K562 (cell line): ENCODE data around the gene ATP5MK. TPM values are rescaled to one million over a fixed set of nuclear protein-coding genes. Genes with fewer than 3 reads are reported as not detected.

ENCODE experiments used
- ATAC-seq: fragments of 200-7000 bp; cut with Tn5 transposase; 3 replicates; pipeline ENCODE4 v1.9.1; 2020; ENCODE audit warnings: moderate library complexity
- BruUV-seq: library from RNA; stranded (reverse); fragments of 400-500 nt; replicated peaks from 2 replicates; lab custom pipeline; 2021; lab: Mats Ljungman, UMichigan
- CTCF ChIA-PET: fragments of 300-600 bp; formaldehyde crosslinking; extraction: SDS; loops from one replicate; lab custom pipeline; 2021; ENCODE audit warnings: low intra/inter-chr PET ratio; lab: Yijun Ruan, JAX
- POLR2A ChIA-PET: fragments of 300-600, 350-650 bp; sonication (Branson Sonifier 250); formaldehyde crosslinking; extraction: SDS; loops from one replicate; lab custom pipeline; 2021; ENCODE audit warnings: antibody characterized with exemption, inconsistent platforms; lab: Yijun Ruan, JAX
- DNase-seq, 4 experiments: peaks; one replicate each; pipeline versions ENCODE4 v3.0.0 to v3.0.0-alpha.2; 2011 to 2018; ENCODE audit warnings: low spot score in 3 of 4, mixed read lengths in 3 of 4; ENCODE audit errors: extremely low read depth in 1 of 4
- FAIRE-seq: peaks from 2 replicates; lab custom pipeline; 2011; peaks lifted over from hg19 to GRCh38; lab: Jason Lieb, UNC
- H2AFZ ChIP-seq: 2 replicates; pipeline ENCODE4 v1.6.0; 2011; ENCODE audit warnings: low read depth, low read length, control low read depth, inconsistent platforms
- H3K27ac ChIP-seq: fragments of 200-600 bp; 3 replicates; pipeline ENCODE4 v1.8.0; 2011; ENCODE audit warnings: low read depth, mild to moderate bottlenecking, control low read depth, inconsistent platforms, low read length, moderate library complexity, mixed read lengths; ENCODE audit errors: extremely low read depth
- H3K27me3 ChIP-seq, 2 experiments: fragments of 300-600 bp in 1 of 2; 2 replicates in 1 of 2; 3 replicates in 1 of 2; pipeline versions ENCODE4 v1.6.0 to v1.8.0; 2011; ENCODE audit warnings: inconsistent platforms in 2 of 2, low read length in 2 of 2, mild to moderate bottlenecking in 1 of 2, mixed read lengths in 1 of 2, moderate library complexity in 1 of 2; ENCODE audit not compliant: control insufficient read depth in 2 of 2, insufficient read depth in 2 of 2
- H3K36me3 ChIP-seq: fragments of 300-600 bp; 3 replicates; pipeline ENCODE4 v1.8.0; 2011; ENCODE audit warnings: mild to moderate bottlenecking, low read length, inconsistent platforms; ENCODE audit not compliant: control insufficient read depth, insufficient read depth
- H3K4me1 ChIP-seq, 2 experiments: fragments of 200-600 bp in 1 of 2; replicated peaks in 1 of 2; 2 replicates in 1 of 2; 3 replicates in 1 of 2; pipeline versions ENCODE4 v1.5.1 to v1.8.0; 2011; ENCODE audit warnings: inconsistent platforms in 2 of 2, low read length in 2 of 2, mild to moderate bottlenecking in 1 of 2, mixed read lengths in 1 of 2, moderate library complexity in 1 of 2; ENCODE audit not compliant: control insufficient read depth in 2 of 2, insufficient read depth in 2 of 2
- H3K4me2 ChIP-seq: 2 replicates; pipeline ENCODE4 v1.6.1; 2011; ENCODE audit warnings: low read length, control low read depth, inconsistent platforms, mixed read lengths; ENCODE audit not compliant: insufficient read depth
- H3K4me3 ChIP-seq: fragments of 200-600 bp; sonication (generic), shearing (Covaris generic); 2 replicates; pipeline ENCODE4 v1.5.1; 2016; ENCODE audit warnings: control low read depth, inconsistent platforms
- H3K79me2 ChIP-seq: fragments of 200-600 bp; 3 replicates; pipeline ENCODE4 v1.8.0; 2011; ENCODE audit warnings: low read length, inconsistent platforms; ENCODE audit not compliant: control insufficient read depth, insufficient read depth
- H3K9ac ChIP-seq, 2 experiments: 2 replicates each; pipeline versions ENCODE4 v1.6.0 to v1.6.1; 2011; ENCODE audit warnings: low read depth in 2 of 2, low read length in 2 of 2, control low read depth in 1 of 2, inconsistent platforms in 1 of 2, mild to moderate bottlenecking in 1 of 2, mixed read lengths in 1 of 2; ENCODE audit not compliant: insufficient read depth in 1 of 2
- H3K9me1 ChIP-seq: one replicate; pipeline ENCODE4 v1.6.0; 2011; ENCODE audit warnings: inconsistent platforms, mild to moderate bottlenecking, low read length, moderate library complexity; ENCODE audit not compliant: control insufficient read depth, insufficient read depth
- H3K9me3 ChIP-seq: replicated peaks from 2 replicates; pipeline ENCODE4 v1.5.1; 2011; ENCODE audit warnings: low read depth, low read length, inconsistent platforms; ENCODE audit not compliant: control insufficient read depth, insufficient read depth
- H4K20me1 ChIP-seq: replicated peaks from 2 replicates; pipeline ENCODE4 v1.6.1; 2011; ENCODE audit warnings: low read length, inconsistent platforms, mixed read lengths; ENCODE audit not compliant: control insufficient read depth, insufficient read depth
- CTCF ChIP-seq, 3 experiments: IDR thresholded peaks in 2 of 3; conservative IDR thresholded peaks in 1 of 3; 2 replicates each; pipeline ENCODE4 v1.5.1; 2011 to 2012; ENCODE audit warnings: low read length in 3 of 3, mild to moderate bottlenecking in 3 of 3, control low read depth in 2 of 3, improper control_type of control experiment in 1 of 3, inconsistent platforms in 1 of 3, low read depth in 1 of 3, mixed read lengths in 1 of 3, moderate library complexity in 1 of 3; ENCODE audit not compliant: insufficient read depth in 2 of 3
- HMG20A ChIP-seq: fragments of 450-650 bp; formaldehyde crosslinking; conservative IDR thresholded peaks from 2 replicates; pipeline ENCODE4 v1.4.0; 2020; ENCODE audit warnings: mild to moderate bottlenecking, mixed read lengths
- JUND ChIP-seq, 2 experiments: IDR thresholded peaks; 2 replicates in 1 of 2; 3 replicates in 1 of 2; pipeline ENCODE4 v1.6.1; 2011; ENCODE audit warnings: borderline replicate concordance in 2 of 2, low read depth in 2 of 2, low read length in 2 of 2, improper control_type of control experiment in 1 of 2, missing biosample characterization in 1 of 2, missing genetic modification characterization in 1 of 2, missing genetic modification reagents in 1 of 2
- KAT8 ChIP-seq: fragments of 450-650 bp; IDR thresholded peaks from 2 replicates; pipeline ENCODE4 v1.6.1; 2016; ENCODE audit warnings: low read depth, mild to moderate bottlenecking
- NBN ChIP-seq: fragments of 450-650 bp; IDR thresholded peaks from 2 replicates; pipeline ENCODE4 v1.6.1; 2016; ENCODE audit warnings: low read depth, mild to moderate bottlenecking
- POLR2AphosphoS5 ChIP-seq: IDR thresholded peaks from 2 replicates; pipeline ENCODE4 v1.6.1; 2011; ENCODE audit warnings: mild to moderate bottlenecking, low read depth, low read length, moderate library complexity; ENCODE audit not compliant: control insufficient read depth, insufficient read depth
- POLR3A ChIP-seq: IDR thresholded peaks from 2 replicates; pipeline ENCODE4 v1.6.1; 2011; ENCODE audit warnings: borderline replicate concordance, mild to moderate bottlenecking, moderate library complexity; ENCODE audit not compliant: insufficient read length, insufficient read depth; ENCODE audit errors: extremely low read depth
- PTBP1 ChIP-seq: fragments of 200-400 bp; formaldehyde crosslinking; IDR thresholded peaks from 2 replicates; pipeline ENCODE4 v1.6.1; 2017; ENCODE audit warnings: low read depth, low read length
- RB1 ChIP-seq: fragments of 450-650 bp; IDR thresholded peaks from 2 replicates; pipeline ENCODE4 v1.6.1; 2017; ENCODE audit warnings: low read depth, mild to moderate bottlenecking
- TAF7 ChIP-seq: fragments of 450-650 bp; IDR thresholded peaks from 2 replicates; pipeline ENCODE4 v1.6.1; 2016; ENCODE audit warnings: missing genetic modification characterization, missing compliant biosample characterization
- TFE3 ChIP-seq: fragments of 450-650 bp; formaldehyde crosslinking; IDR thresholded peaks from 2 replicates; pipeline ENCODE4 v1.4.0; 2020; ENCODE audit warnings: mild to moderate bottlenecking, mixed read lengths
- XRCC3 ChIP-seq: fragments of 450-650 bp; IDR thresholded peaks from 2 replicates; pipeline ENCODE4 v1.6.1; 2017; ENCODE audit warnings: mild to moderate bottlenecking, moderate library complexity
- ZNF134 ChIP-seq: fragments of 250-450 bp; sonication (Bioruptor Pico); conservative IDR thresholded peaks from 2 replicates; pipeline ENCODE4 v1.4.0; 2020
- ZNF639 ChIP-seq, 2 experiments: fragments of 200-800 bp in 1 of 2; sonication (Bioruptor generic) in 1 of 2; sonication (generic) in 1 of 2; formaldehyde crosslinking in 1 of 2; IDR thresholded peaks in 1 of 2; conservative IDR thresholded peaks in 1 of 2; 2 replicates each; pipeline versions ENCODE4 v1.5.0 to v1.6.1; 2016 to 2020; ENCODE audit warnings: missing compliant biosample characterization in 1 of 2, missing genetic modification characterization in 1 of 2, missing genetic modification reagents in 1 of 2
- ZSCAN29 ChIP-seq: fragments of 450-650 bp; IDR thresholded peaks from 2 replicates; pipeline ENCODE4 v1.6.1; 2017
- WGBS: fragments of 100-300 bp; shearing (Covaris generic); methylation state at CpG from one replicate; pipeline ENCODE4 v1.1.6; 2016; ENCODE audit warnings: low coverage, mixed read lengths; ENCODE audit not compliant: insufficient coverage; ENCODE audit errors: missing lambda C conversion rate; 5-methylcytosine and 5-hydroxymethylcytosine counted together
- in situ Hi-C: fragments of 300-500 bp; cut with MboI; formaldehyde crosslinking; loops from 4 replicates; pipeline ENCODE4 v1.15.0; 2018; ENCODE audit warnings: inconsistent platforms, mixed read lengths
- intact Hi-C: fragments of 100-400 bp; cut with micrococcal nuclease; formaldehyde crosslinking; loops from 2 replicates; pipeline ENCODE4 v1.14.2; 2022
- polyA plus RNA-seq, 8 experiments: library from polyadenylated mRNA; depleted of rRNA in 4 of 8; stranded (reverse) in 5 of 8; unstranded in 3 of 8; fragments of >200 nt; fragmentation: Nextera tagmentation in 2 of 8; fragmentation: Illumina TruSeq in 1 of 8; extraction: Ambion mirVana in 2 of 8; extraction: Trizol in 1 of 8; gene quantifications; 2 replicates each; pipeline versions ENCODE4 v1.2.1 to v1.2.3, GENCODE V29; 2011 to 2014; ENCODE audit warnings: inconsistent platforms in 1 of 8, missing spikeins in 1 of 8
- total RNA-seq, 7 experiments: library from RNA; depleted of rRNA in 6 of 7; stranded (reverse); fragments of >200 nt in 6 of 7; fragmentation: Illumina TruSeq in 2 of 7; extraction: Trizol in 2 of 7; gene quantifications; 2 replicates each; pipeline versions ENCODE4 v1.2.1 to v1.2.3, GENCODE V29; 2011 to 2021; ENCODE audit warnings: low replicate concordance in 1 of 7
- TF ChIP-seq, protein P1 (sequence below), 2 experiments: fragments of 450-650 bp; conservative IDR thresholded peaks; 2 replicates each; pipeline ENCODE4 v1.6.1; 2017; ENCODE audit warnings: mild to moderate bottlenecking in 2 of 2, moderate library complexity in 2 of 2

Gene ATP5MK
- total and polyA plus RNA-seq, 9 of the 15 experiments (the other 6 are each of a cell fraction or from before 2014, with no cell fraction given) = 182 to 1,810 (median 741) TPM

DNA sequence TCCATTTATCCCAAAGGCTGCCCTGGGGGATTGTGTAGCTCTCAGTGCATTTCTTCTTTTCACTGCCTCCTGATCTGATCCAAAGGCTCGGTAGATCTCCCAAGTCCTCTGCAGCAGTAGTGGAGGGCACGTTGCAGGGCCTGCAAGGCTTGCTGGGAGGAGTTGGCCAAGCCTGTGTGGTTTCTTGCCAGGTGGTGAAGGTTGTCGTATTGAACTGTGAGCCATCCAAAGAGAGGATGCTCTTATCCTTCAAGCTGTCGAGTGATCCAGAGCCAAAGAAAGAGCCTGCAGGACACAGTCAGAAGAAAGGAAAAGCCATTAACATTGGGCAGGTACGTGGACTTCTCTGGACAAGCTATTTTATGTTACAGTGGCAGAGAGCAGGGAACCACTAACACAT is 21.3 kb upstream of the ATP5MK start:
- no peak for DNase-seq
- H2AFZ ChIP-seq = no peak overlapping the region
- H3K79me2 ChIP-seq = no peaks in the 10 kb centered on the region
- in situ Hi-C loops = no loop called here
- FAIRE-seq = no peak
- no peaks in the 10 kb centered on the region for H3K4me1 ChIP-seq
- TF ChIP-seq KAT8 (no peak), TAF7 (tag) (no peak), ZNF639 (CRISPR knock-in tag; conservative IDR thresholded peaks at IDR 0.05 in 1 of 2, IDR thresholded peaks at IDR 0.05 in 1 of 2) (no peak), JUND (IDR thresholded peaks at IDR 0.05; ENCODE audit: borderline replicate concordance, low read depth, low read length) (no peak), JUND (tag; IDR thresholded peaks at IDR 0.05; ENCODE audit: borderline replicate concordance, low read depth, low read length) (no peak), CTCF (IDR thresholded peaks at IDR 0.05 in 2 of 3, conservative IDR thresholded peaks at IDR 0.05 in 1 of 3; ENCODE audit: insufficient read depth in 2 of 3, low read depth in 1 of 3, low read length in 3 of 3) (no peak), POLR2AphosphoS5 (no peak), TFE3 (CRISPR knock-in tag) (no peak), RB1 (no peak), PTBP1 (no peak), POLR3A (no peak), NBN (no peak), XRCC3 (no peak), ZSCAN29 (no peak), ZNF134 (CRISPR knock-in tag) (no peak), HMG20A (CRISPR knock-in tag) (no peak)
- TF ChIP-seq, protein P1, sequence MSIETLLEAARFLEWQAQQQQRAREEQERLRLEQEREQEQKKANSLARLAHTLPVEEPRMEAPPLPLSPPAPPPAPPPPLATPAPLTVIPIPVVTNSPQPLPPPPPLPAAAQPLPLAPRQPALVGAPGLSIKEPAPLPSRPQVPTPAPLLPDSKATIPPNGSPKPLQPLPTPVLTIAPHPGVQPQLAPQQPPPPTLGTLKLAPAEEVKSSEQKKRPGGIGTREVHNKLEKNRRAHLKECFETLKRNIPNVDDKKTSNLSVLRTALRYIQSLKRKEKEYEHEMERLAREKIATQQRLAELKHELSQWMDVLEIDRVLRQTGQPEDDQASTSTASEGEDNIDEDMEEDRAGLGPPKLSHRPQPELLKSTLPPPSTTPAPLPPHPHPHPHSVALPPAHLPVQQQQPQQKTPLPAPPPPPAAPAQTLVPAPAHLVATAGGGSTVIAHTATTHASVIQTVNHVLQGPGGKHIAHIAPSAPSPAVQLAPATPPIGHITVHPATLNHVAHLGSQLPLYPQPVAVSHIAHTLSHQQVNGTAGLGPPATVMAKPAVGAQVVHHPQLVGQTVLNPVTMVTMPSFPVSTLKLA (conservative IDR thresholded peaks at IDR 0.05) = no peak
- no peaks in the 10 kb centered on the region for H3K9me1 ChIP-seq
- WGBS = 98% methylated on average over 4 of the region's 5 CpGs
- H4K20me1 ChIP-seq = no peaks in the 10 kb centered on the region
- ATAC-seq = no peak
- no peak overlapping the region for H3K27ac ChIP-seq
- no peak overlapping the region for H3K4me3 ChIP-seq
- H3K36me3 ChIP-seq = peaks cover 95% of the 10 kb centered on the region
- H3K4me2 ChIP-seq = no peak overlapping the region
- H3K9ac ChIP-seq = no peak overlapping the region
- intact Hi-C loops = loop anchor here (2.0 to 10.0 kb wide), 3 partner anchors 67 to 175 kb away; no protein-coding TSS in a partner anchor
- H3K9me3 ChIP-seq = no peaks in the 10 kb centered on the region
- BruUV-seq = no TSS peak
- H3K27me3 ChIP-seq = no peaks in the 10 kb centered on the region
- ChIA-PET CTCF (interaction anchor here (1.4 to 3.1 kb wide), 2 partner anchors 68 to 175 kb away, joined by 11 to 26 read pairs; no protein-coding TSS in a partner anchor), POLR2A (no interaction called here)
